ACC112 (cell line): ENCODE measurements around the gene HOXC13.
A peak's percentile ranks its signal among the peaks of the same experiment; 100 is the strongest.

Source experiments
- H2AFZ ChIP-seq: fragments of 200-600 bp; sonication (generic); one replicate; pipeline ENCODE4 v1.6.0; 2017; ENCODE audit warnings: antibody characterized with exemption, low read length; ENCODE audit not compliant: unreplicated experiment
- H3K27ac ChIP-seq: fragments of 200-600 bp; sonication (generic); 2 replicates; pipeline ENCODE4 v1.5.1; 2014; ENCODE audit warnings: low read depth, mild to moderate bottlenecking, antibody characterized with exemption, low read length, moderate library complexity
- H3K27me3 ChIP-seq: fragments of 200-600 bp; sonication (generic); 2 replicates; pipeline ENCODE4 v1.6.1; 2014; ENCODE audit warnings: mild to moderate bottlenecking, antibody characterized with exemption, low read length, moderate library complexity, mixed read lengths; ENCODE audit not compliant: insufficient read depth
- H3K36me3 ChIP-seq: fragments of 200-600 bp; sonication (generic); 2 replicates; pipeline ENCODE4 v1.6.1; 2016; ENCODE audit warnings: mild to moderate bottlenecking, antibody characterized with exemption, low read length, moderate library complexity, mixed read lengths; ENCODE audit not compliant: insufficient read depth
- H3K4me1 ChIP-seq: fragments of 200-600 bp; sonication (generic); one replicate; pipeline ENCODE4 v1.6.1; 2016; ENCODE audit warnings: low read length, mixed read lengths; ENCODE audit not compliant: insufficient read depth, unreplicated experiment, control insufficient read depth
- H3K4me3 ChIP-seq: fragments of 200-600 bp; sonication (generic); 2 replicates; pipeline ENCODE4 v1.5.1; 2014; ENCODE audit warnings: mild to moderate bottlenecking, low read depth, low read length
- H3K79me2 ChIP-seq: fragments of 200-600 bp; sonication (generic); one replicate; pipeline ENCODE4 v1.6.0; 2016; ENCODE audit warnings: low read length; ENCODE audit not compliant: control insufficient read depth, unreplicated experiment, insufficient read depth

Gene HOXC13

DNA sequence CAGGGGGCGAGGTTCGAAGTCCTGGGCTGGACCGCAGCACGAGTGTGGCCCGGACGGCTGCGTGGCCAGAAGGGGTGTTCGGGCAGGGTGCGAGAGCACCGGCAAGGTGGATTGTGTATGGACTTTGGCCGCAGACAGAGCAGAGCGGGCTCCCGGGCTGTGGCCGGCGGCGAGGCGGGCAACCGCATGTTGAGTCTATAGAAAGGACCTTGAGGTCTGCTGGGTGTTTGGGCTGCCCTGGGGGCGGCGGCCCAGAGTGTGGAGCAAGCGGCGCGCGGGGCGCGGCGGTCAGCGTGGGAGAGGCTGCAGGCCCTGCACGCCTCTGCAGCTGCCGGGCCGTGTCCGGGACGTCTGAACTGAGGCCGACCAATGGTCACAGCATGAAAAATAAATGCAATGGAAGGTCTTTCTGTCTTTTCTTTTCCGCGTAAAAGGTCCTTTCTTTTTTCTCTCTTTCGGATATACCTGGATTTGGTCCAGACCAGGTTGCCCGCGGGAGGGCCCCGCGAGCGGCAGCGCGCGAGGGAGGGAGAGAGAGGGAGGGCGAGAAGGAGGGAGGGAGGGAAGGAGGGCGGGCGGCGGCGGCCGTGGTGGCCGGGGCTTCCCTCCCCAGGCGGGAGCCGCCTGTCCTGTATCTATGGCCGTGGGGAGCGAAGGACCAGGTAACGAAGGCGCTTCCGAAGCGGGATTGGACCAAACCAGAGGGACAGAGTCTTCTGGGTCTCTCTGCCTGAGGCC, 55.8 kb downstream of the HOXC13 start:
- Histone ChIP-seq H3K36me3 (no peaks in the 10 kb centered on the region), H2AFZ (no peak overlapping the region), H3K79me2 (no peaks in the 10 kb centered on the region), H3K4me3 (peak overlapping the region; percentile 47; the same call in 1 of the 2 replicates), H3K27me3 (peaks cover 88% of the 10 kb centered on the region), H3K27ac (no peak overlapping the region), H3K4me1 (peaks cover 19% of the 10 kb centered on the region)

- H3K4me3 ChIP-seq = peak overlapping the region; percentile 72
- H2AFZ ChIP-seq = no peak overlapping the region
- no peak overlapping the region for H3K27ac ChIP-seq
- H3K4me1 ChIP-seq = peaks cover 14% of the 10 kb centered on the region
- no peaks in the 10 kb centered on the region for H3K79me2 ChIP-seq
- H3K36me3 ChIP-seq = no peaks in the 10 kb centered on the region
- peaks cover 82% of the 10 kb centered on the region for H3K27me3 ChIP-seq
Observed at GRCh38 chr12:53995002-53995377, 56.4 kb downstream of the HOXC13 start.

GRCh38 chr12:53995378-53996239, 57.0 kb downstream of the HOXC13 start:
- H3K4me1 ChIP-seq = peaks cover 8% of the 10 kb centered on the region
- H2AFZ ChIP-seq = no peak overlapping the region
- H3K4me3 ChIP-seq = peak overlapping the region; percentile 72
- no peaks in the 10 kb centered on the region for H3K36me3 ChIP-seq
- peak overlapping the region; percentile 69 for H3K27ac ChIP-seq
- H3K27me3 ChIP-seq = peaks cover 76% of the 10 kb centered on the region
- H3K79me2 ChIP-seq = no peaks in the 10 kb centered on the region
